Middle frontal gyrus (tissue), 1 donor: ENCODE results near the gene SHROOM2.
"Not testable (repeated sequence)": the region's sequence is repeated elsewhere in the genome, so short reads cannot be mapped to it uniquely, and the experiment has no call there.

Experiments
- DNase-seq: peaks from one replicate; pipeline ENCODE4 v3.0.0-alpha.2; 2015; ENCODE audit warnings: low spot score; ENCODE audit errors: extremely low spot score

The SHROOM2 gene

GRCh38 chrX:9785944-9786797 is at the start of gene SHROOM2:
Gene SHROOM2, plus strand, starts transcription at chrX:9786429. Its CDS starts 117 bp downstream, at chrX:9786546.
- no peak for DNase-seq

GRCh38 chrX:9737363-9737762 is 48.9 kb upstream of the SHROOM2 start:
- no peak for DNase-seq

- no peak for DNase-seq
Measured at GRCh38 chrX:9738151-9738550, 48.1 kb upstream of the SHROOM2 start.

- no peak for DNase-seq
Measured at GRCh38 chrX:9739130-9739529, 47.1 kb upstream of the SHROOM2 start.

GRCh38 chrX:9745417-9746115 is 40.7 kb upstream of the SHROOM2 start:
- no peak for DNase-seq

- no peak for DNase-seq
Measured at GRCh38 chrX:9746148-9746888, 39.9 kb upstream of the SHROOM2 start.

GRCh38 chrX:9747644-9748043 is 38.6 kb upstream of the SHROOM2 start:
- no peak for DNase-seq

- no peak for DNase-seq
Measured at GRCh38 chrX:9749146-9749692, 37.0 kb upstream of the SHROOM2 start.

GRCh38 chrX:9757366-9757765 is 28.9 kb upstream of the SHROOM2 start:
- no peak for DNase-seq

GRCh38 chrX:9758021-9758638 is 28.1 kb upstream of the SHROOM2 start:
- DNase-seq, result no peak

GRCh38 chrX:9759337-9759736 is 26.9 kb upstream of the SHROOM2 start:
- no peak for DNase-seq

GRCh38 chrX:9765072-9765736 is 21.0 kb upstream of the SHROOM2 start:
- no peak for DNase-seq

- DNase-seq, result no peak
Measured at GRCh38 chrX:9765737-9766097, 20.5 kb upstream of the SHROOM2 start, which contains the start of gene GPR143. Gene GPR143, minus strand, starts transcription at chrX:9765847. Its CDS starts 30 bp downstream, at chrX:9765817.

- no peak for DNase-seq
Measured at GRCh38 chrX:9767375-9767774, 18.9 kb upstream of the SHROOM2 start.

- DNase-seq, result not testable (repeated sequence)
Measured at GRCh38 chrX:9768321-9768839, 17.8 kb upstream of the SHROOM2 start.

GRCh38 chrX:9770319-9770718 is 15.9 kb upstream of the SHROOM2 start:
- no peak for DNase-seq

GRCh38 chrX:9772943-9773342 is 13.3 kb upstream of the SHROOM2 start:
- no peak for DNase-seq

- no peak for DNase-seq
Measured at GRCh38 chrX:9775930-9776329, 10.3 kb upstream of the SHROOM2 start.

GRCh38 chrX:9781941-9782340 is 4.3 kb upstream of the SHROOM2 start:
- DNase-seq, result no peak

GRCh38 chrX:9784332-9784731 is 1.9 kb upstream of the SHROOM2 start:
- no peak for DNase-seq
